NCI-H460 (cell line): ENCODE data around the gene IGSF11. TPM values are rescaled to one million over a fixed set of nuclear protein-coding genes. Genes with fewer than 3 reads are reported as not detected.
"Not testable (repeated sequence)": the region's sequence is repeated elsewhere in the genome, so short reads cannot be mapped to it uniquely, and the experiment has no call there.

Experiments
- DNase-seq: peaks from one replicate; pipeline ENCODE4 v3.0.0-alpha.2; 2016; ENCODE audit warnings: low read depth; ENCODE audit errors: extremely low read depth
- polyA plus RNA-seq: library from polyadenylated mRNA; depleted of rRNA; stranded (reverse); fragments of >200 nt; gene quantifications from 2 replicates; pipeline ENCODE4 v1.2.3, GENCODE V29; 2014; cell fraction: nucleus; rRNA removed
- total RNA-seq: library from RNA; depleted of rRNA; stranded (reverse); fragments of >200 nt; shearing (Covaris generic); gene quantifications from 2 replicates; pipeline ENCODE4 v1.2.3, GENCODE V29; 2014; rRNA removed

IGSF11 gene
- not detected in 2 replicates for total RNA-seq
- polyA plus RNA-seq = 0.06 TPM in 1 of 2 replicates, not detected in the other

- peak; percentile 25 for DNase-seq
These were observed at the start of gene IGSF11 for GRCh38 chr3:119034256-119035013. TSS of gene IGSF11 (minus strand) at chr3:119034846. CDS start at chr3:119034582, 264 bp downstream.

- DNase-seq = no peak
These were observed 45.7 kb upstream of the IGSF11 start for GRCh38 chr3:119080364-119080763.

DNA sequence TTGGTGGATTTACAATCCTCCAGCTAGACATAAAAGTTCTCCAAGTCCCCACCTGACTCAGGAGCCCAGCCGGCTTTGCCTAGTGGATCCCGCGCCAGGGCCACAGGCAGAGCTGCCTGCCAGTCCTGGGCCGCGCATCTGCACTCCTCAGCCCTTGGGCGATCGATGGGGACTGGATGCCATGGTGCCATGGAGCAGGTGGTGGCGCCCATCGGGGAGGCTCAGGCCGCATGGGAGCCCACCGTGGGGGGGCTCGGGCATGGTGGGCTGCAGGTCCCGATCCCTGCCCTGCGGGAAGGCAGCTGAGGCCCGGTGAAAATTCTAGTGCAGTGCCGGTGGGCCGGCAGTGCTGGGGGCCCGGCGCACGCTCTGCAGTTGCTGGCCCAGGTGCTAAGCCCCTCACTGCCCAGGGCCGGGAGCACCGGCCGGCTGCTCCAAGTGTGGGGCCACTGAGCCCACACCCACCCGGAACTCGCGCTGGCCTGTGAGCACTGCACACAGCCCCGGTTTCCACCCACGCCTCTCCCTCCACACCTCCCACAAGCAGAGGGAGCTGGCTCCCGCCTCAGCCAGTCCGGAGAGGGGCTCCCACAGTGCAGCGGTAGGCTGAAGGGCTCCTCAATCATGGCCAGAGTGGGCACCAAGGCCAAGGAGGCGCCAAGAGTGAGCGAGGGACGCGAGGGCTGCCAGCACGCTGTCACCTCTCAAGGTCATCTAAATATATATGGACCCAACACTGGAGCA, 38.8 kb upstream of the IGSF11 start:
- DNase-seq = no peak

DNA sequence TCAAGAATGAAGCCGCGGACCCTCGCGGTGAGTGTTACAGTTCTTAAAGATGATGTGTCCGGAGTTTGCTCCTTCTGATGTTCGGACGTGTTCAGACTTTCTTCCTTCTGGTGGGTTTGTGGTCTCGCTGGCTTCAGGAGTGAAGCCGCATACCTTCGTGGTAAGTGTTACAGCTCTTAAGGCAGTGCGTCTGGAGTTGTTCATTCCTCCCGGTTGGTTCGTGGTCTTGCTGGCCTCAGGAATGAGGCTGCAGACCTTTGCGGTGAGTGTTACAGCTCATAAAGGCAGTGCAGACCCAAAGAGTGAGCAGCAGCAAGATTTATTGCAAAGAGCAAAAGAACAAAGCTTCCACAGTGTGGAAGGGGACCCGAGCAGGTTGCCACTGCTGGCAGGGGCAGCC, 37.8 kb upstream of the IGSF11 start:
- DNase-seq = not testable (repeated sequence)

DNA sequence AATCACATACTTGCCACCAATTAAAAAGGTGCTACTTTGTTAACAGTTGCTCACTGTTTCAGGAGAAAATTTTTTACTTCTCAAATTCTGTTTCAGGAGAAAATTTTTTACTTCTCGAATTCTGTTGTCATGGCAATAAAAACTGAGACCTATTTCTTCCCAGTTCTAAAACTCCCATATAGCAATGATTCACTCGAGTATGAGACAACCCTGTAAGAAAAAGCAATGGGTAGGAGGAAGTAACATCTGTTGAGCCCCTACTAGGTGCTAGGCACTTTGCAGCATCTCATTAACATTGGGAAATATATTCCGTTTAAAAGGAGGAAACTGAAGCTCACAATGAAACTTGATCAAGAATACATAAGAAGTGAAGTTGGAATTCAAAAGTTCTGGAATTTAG, 35.1 kb upstream of the IGSF11 start:
- DNase-seq = no peak

GRCh38 chr3:119063471-119063870, 28.8 kb upstream of the IGSF11 start:
- no peak for DNase-seq

DNA sequence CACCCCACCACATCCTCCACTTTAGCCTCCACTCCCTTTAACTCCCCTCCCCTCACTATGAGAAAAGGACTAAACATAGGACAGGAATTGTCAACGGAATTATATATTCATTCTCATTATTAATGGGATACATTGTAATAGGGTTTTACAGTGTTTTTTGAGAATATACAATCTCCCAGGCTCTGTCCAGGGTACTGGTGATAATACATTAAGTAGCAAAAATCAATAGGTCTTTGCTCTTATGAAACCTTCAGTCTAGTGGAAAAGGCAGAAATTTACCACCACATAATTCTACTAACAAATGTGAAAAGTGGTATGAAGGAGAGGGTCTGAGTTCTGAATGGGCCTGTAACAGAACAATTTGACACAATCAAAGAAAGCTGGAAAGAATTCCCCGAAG, 28.2 kb upstream of the IGSF11 start:
- DNase-seq = no peak

DNA sequence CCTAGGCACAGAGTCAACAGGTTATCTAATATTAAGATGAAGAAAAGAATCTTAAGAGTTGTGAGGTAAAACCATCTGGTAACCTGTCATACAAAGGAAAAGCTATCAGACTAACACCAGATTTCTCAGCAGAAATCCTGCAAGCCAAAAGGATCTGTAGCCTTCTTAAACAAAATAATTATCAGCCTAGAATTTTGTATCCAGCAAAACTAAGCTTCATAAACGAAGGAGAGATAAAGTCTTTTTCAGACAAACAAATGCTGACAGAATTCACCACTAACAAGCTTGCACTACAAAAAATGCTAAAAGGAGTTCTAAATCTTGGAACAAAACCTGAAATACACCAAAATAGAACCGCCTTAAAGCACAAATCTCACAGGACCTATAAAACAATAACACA, 9.9 kb upstream of the IGSF11 start:
- DNase-seq = no peak

GRCh38 chr3:119042162-119042561, 7.5 kb upstream of the IGSF11 start:
- no peak for DNase-seq

- DNase-seq = no peak
These were observed 334 bp upstream of the IGSF11 start for GRCh38 chr3:119035014-119035346.

DNA sequence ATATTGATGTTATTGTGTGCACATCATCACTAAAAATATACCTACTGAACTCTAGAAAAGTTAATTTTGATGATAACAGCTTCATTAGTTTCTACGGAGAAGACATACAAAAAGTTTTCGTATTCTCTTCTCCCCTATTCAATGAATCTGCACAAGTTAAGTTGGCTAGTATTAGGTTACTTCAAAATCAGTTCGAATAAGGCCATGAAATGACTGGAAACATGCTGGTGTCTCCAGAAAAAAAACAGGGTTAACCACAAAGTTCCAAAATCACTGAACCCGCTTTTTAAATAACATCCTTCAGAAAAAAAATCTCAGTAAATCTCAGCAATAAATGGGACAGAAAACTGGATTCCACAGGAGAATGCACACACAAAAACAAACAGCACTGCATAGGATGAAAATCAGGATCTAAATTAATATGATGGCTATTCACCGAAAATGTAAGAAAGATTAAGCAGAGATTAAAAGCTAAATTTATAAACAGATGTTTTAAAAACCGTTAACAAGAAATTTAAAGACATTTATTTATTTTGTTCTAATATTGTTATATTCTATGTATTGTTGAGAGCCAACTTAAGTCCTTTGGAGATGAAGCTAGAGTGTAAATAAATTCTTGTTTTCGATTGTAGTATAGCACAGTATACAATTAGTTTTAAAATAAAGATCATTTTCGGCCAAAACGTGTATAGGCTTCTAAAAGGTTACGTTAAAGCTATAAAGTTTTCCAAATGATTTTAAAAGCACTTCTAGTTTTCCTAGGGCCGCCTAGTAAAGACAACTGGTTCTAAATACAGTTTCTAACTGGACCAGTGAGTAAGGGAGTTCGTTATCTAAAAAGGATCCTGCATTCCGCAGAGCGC, 1.0 kb downstream of the IGSF11 start:
- no peak for DNase-seq

- DNase-seq = no peak
These were observed 9.4 kb downstream of the IGSF11 start for GRCh38 chr3:119025171-119025795.

DNA sequence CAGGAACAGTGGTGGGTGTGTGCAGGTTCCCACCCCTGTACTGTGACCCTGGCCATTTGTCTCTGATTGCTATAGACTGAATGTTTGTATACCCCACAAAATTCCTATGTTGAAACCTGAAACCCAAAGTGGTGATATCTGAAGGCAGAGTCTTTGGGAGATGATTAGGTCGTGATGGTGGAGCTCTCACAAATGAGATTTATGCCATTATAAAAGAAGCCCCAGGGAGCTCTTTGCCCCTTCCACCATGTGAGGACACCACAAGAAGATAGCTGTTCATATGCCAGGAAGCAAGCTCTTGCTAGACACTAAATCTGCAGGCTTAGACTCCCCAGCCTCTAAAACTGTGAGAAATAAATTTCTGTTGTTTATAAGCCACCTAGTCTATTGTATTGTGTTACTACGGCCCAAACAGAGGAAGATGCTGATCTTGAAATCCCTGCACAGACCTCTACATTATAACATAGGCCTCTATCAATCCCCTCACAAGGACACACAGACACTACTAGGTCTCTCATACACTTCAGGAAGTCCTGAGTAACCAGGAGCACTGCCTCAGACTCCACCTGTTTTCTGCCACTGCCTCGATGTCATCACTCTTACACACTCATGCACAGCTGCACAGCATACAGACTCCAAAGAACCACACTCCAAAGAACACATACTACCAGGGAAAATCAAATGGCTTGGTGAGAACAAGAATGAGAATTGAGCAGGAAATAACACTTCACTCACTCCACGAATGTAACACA, 14.7 kb downstream of the IGSF11 start:
- DNase-seq = no peak

GRCh38 chr3:119018690-119019463, 15.8 kb downstream of the IGSF11 start:
- no peak for DNase-seq

- no peak for DNase-seq
These were observed 18.7 kb downstream of the IGSF11 start for GRCh38 chr3:119015942-119016341.

DNA sequence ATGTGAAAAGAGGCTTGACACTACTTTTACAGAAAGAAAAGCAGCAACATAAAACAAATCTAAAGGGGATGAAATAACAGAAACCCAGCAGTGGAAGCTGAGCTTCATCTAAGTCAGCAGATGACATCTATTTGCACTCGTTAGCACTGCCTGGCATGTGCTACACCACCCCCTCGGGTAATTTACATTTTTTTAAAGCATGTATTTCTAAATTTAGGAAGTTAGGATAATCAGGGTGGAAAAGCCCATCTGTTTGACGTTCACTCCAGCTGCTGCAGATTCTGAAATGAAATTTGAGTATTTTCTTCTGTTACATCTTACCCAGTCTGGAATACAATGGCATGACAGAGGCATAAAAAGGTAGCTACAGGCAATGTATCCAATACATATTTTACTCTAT, 20.7 kb downstream of the IGSF11 start:
- no peak for DNase-seq

DNA sequence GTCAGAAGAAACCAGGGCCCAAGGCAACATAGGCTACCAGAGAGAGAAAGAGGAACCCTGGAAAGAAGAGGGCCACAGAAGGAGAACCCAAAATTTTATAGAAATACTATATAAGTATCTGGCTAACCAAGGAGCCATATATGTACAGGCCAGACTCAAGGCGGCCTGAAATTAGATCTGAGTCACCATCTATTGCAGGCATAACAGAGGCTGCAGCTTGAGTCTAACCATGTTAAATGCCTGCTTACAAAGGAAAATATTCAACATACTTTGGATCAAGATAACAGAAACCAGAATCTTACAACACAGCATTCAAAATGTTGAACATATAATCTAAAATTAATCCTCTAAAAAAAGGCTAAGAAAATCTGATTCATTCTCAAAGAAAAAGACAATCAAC, 23.1 kb downstream of the IGSF11 start:
- DNase-seq = no peak

GRCh38 chr3:118997190-118997589, 37.5 kb downstream of the IGSF11 start:
- DNase-seq = no peak

DNA sequence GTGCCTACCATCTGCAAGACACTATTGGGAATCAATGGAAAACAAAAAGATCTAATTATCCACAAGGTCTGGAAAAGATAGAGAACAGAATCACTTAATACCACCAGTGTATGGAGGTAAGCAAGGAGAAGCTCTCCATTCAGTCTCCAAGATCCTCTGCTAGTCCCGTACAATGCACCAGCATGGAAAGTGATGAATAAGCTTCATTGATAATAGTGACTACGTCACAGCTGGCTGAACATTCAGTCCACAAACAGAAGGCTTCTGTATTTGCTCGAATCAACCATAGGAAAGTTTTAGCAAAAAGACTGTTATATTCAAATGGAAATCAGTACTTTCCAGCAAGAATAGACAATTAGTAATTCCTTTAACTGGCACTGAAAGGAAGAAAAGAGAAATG, 42.9 kb downstream of the IGSF11 start:
- no peak for DNase-seq
